Measurements from ENCODE around the gene CHRM2. TPM values are rescaled to one million over a fixed set of nuclear protein-coding genes. Genes with fewer than 3 reads are reported as not detected.

Gene CHRM2
- total RNA-seq, 1 donor from 2014 or later, result not detected

DNA sequence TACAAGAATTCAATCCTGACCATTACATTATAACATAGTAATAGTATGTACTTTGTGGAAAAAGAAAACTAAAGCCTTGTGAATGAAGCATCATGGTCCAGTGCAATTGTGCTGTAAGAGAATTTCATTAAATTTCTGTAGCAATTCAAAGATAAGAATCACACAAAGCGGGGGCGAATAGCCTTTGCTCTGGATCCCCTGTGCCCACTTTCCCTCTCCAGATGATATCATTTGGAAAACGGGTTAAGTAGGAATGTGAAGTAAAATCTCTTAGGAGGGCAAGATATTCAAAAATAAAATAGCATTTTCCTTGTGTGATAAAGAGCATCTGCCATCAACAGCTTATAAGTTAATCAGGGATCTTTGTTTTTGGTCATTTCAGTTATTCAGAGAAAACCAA, 177.1 kb downstream of the CHRM2 start:
- H3K36me3 Mint-ChIP-seq (ENCODE audit: low read depth, unreplicated experiment), result no peaks in the 10 kb centered on the region
- H3K27ac Mint-ChIP-seq (ENCODE audit: unreplicated experiment), result no peak overlapping the region
- H3K27me3 Mint-ChIP-seq (ENCODE audit: unreplicated experiment), result no peaks in the 10 kb centered on the region
- H3K4me3 Mint-ChIP-seq (ENCODE audit: unreplicated experiment), result no peak overlapping the region
- no peak for DNase-seq (ENCODE audit: low spot score)
- no peaks in the 10 kb centered on the region for H3K4me1 Mint-ChIP-seq (ENCODE audit: unreplicated experiment)
- TF ChIP-seq, protein P1, sequence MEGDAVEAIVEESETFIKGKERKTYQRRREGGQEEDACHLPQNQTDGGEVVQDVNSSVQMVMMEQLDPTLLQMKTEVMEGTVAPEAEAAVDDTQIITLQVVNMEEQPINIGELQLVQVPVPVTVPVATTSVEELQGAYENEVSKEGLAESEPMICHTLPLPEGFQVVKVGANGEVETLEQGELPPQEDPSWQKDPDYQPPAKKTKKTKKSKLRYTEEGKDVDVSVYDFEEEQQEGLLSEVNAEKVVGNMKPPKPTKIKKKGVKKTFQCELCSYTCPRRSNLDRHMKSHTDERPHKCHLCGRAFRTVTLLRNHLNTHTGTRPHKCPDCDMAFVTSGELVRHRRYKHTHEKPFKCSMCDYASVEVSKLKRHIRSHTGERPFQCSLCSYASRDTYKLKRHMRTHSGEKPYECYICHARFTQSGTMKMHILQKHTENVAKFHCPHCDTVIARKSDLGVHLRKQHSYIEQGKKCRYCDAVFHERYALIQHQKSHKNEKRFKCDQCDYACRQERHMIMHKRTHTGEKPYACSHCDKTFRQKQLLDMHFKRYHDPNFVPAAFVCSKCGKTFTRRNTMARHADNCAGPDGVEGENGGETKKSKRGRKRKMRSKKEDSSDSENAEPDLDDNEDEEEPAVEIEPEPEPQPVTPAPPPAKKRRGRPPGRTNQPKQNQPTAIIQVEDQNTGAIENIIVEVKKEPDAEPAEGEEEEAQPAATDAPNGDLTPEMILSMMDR (IDR thresholded peaks at IDR 0.05; ENCODE audit: unreplicated experiment), result no peak
- H3K9me3 Mint-ChIP-seq (ENCODE audit: unreplicated experiment), result no peaks in the 10 kb centered on the region

DNA sequence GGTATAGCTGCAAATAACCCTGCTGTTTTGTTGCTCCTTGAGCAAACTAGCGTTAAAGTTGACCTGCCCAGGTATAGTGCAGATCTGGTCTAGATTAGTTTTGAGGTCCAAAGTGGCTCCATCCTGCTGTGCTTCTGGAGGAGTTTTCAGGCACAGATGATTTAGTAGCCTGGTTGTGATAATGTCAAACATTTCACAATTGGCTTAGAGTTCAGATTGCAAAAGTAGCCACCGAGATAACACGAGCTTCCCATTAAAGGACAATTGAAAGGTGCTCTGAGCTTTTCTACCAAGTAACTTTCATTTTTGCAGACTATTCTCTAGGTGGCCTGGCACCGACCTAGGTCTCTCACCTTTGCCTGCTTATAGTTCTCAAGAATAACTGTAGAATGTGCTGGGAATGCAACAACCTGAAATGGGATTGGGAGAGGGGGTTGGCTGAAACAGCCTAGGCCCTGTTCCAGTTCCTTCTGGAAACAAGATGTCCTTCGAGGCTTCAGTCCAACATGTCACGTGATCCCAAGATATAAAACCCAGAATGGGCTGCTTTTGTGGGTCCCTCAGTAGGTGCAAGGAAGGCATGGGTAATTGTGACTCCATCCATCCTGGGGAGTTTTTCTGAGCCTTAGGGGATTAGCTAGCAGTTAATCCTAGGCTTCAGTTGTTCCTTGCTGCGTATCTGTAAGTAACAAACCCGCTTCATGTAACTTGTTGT, 201.0 kb downstream of the CHRM2 start:
- no peak overlapping the region for H3K27ac Mint-ChIP-seq (ENCODE audit: unreplicated experiment)
- H3K36me3 Mint-ChIP-seq (ENCODE audit: low read depth, unreplicated experiment), result no peaks in the 10 kb centered on the region
- peaks cover 15% of the 10 kb centered on the region for H3K4me1 Mint-ChIP-seq (ENCODE audit: unreplicated experiment)
- no peak for DNase-seq (ENCODE audit: low spot score)
- TF ChIP-seq, protein P1 (IDR thresholded peaks at IDR 0.05; ENCODE audit: unreplicated experiment), result no peak
- no peaks in the 10 kb centered on the region for H3K27me3 Mint-ChIP-seq (ENCODE audit: unreplicated experiment)
- H3K9me3 Mint-ChIP-seq (ENCODE audit: unreplicated experiment), result no peaks in the 10 kb centered on the region
- H3K4me3 Mint-ChIP-seq (ENCODE audit: unreplicated experiment), result no peak overlapping the region

Small RNA genes within 50 kb of the gene (microRNA-seq; reads per million reads assigned to microRNA genes)
- 17.8 reads per million, percentile 66 among the genes with 10 or more reads in this experiment for gene MIR490 (ENCODE audit: unreplicated experiment)

Data from endothelial cell (in vitro differentiated cells).